Effector memory CD4-positive, alpha-beta T cell (primary cell): ENCODE results near the gene IPPK.

ENCODE experiments used
- DNase-seq, 3 donors: peaks; one replicate each; pipeline ENCODE4 v3.0.0-alpha.2; 2020
- H3K27ac ChIP-seq: 2 replicates; pipeline ENCODE4 v1.7.0; 2013; ENCODE audit warnings: mild to moderate bottlenecking, low read length, moderate library complexity; ENCODE audit not compliant: insufficient read depth, poor library complexity, severe bottlenecking
- H3K27me3 ChIP-seq: replicated peaks from 2 replicates; pipeline ENCODE4 v1.7.0; 2013; ENCODE audit warnings: mild to moderate bottlenecking, low read length; ENCODE audit not compliant: insufficient read depth, control insufficient read depth, poor library complexity, severe bottlenecking
- H3K36me3 ChIP-seq: 2 replicates; pipeline ENCODE4 v1.7.0; 2013; ENCODE audit warnings: mild to moderate bottlenecking, low read length, moderate library complexity; ENCODE audit not compliant: control insufficient read depth, insufficient read depth
- H3K4me1 ChIP-seq: 2 replicates; pipeline ENCODE4 v1.7.0; 2013; ENCODE audit warnings: low read length, mild to moderate bottlenecking; ENCODE audit not compliant: control insufficient read depth, insufficient read depth, poor library complexity, severe bottlenecking
- H3K4me3 ChIP-seq: 2 replicates; pipeline ENCODE4 v1.7.0; 2013; ENCODE audit warnings: low read length, low read depth, mild to moderate bottlenecking; ENCODE audit not compliant: insufficient read depth, poor library complexity, severe bottlenecking
- H3K9me3 ChIP-seq: 2 replicates; pipeline ENCODE4 v1.7.0; 2013; ENCODE audit warnings: mild to moderate bottlenecking, low read length, moderate library complexity; ENCODE audit not compliant: control insufficient read depth
- total RNA-seq, 3 donors: gene quantifications; one replicate each; lab custom pipeline; 2026; lab: John Stamatoyannopoulos, UW

IPPK gene
- total RNA-seq: 13.0 to 21.3 (median 16.7) reads per million in 3 donors

- no peaks in the 10 kb centered on the region for H3K27me3 ChIP-seq
- peak within 1 kb of the TSS; percentile 96 for H3K27ac ChIP-seq
- peak; percentile 97 to 98 (median 97) for DNase-seq
- peaks cover 7% of the 10 kb centered on the region for H3K4me1 ChIP-seq
- peak within 1 kb of the TSS; percentile 97 for H3K4me3 ChIP-seq
- H3K9me3 ChIP-seq: no peaks in the 10 kb centered on the region
- no peaks in the 10 kb centered on the region for H3K36me3 ChIP-seq
Measured at GRCh38 chr9:92669890-92670708, at the start of gene IPPK. TSS of gene IPPK (minus strand) at chr9:92670131. CDS start at chr9:92669988, 143 bp downstream.

- H3K27ac ChIP-seq: no peak overlapping the region
- no peaks in the 10 kb centered on the region for H3K9me3 ChIP-seq
- H3K4me1 ChIP-seq: no peaks in the 10 kb centered on the region
- H3K4me3 ChIP-seq: no peak overlapping the region
- H3K27me3 ChIP-seq: no peaks in the 10 kb centered on the region
- no peak for DNase-seq
- peaks cover 79% of the 10 kb centered on the region for H3K36me3 ChIP-seq
Measured at GRCh38 chr9:92719028-92719647, 49.2 kb upstream of the IPPK start.

- H3K4me1 ChIP-seq: no peaks in the 10 kb centered on the region
- H3K9me3 ChIP-seq: no peaks in the 10 kb centered on the region
- H3K27me3 ChIP-seq: no peaks in the 10 kb centered on the region
- H3K36me3 ChIP-seq: peaks cover 81% of the 10 kb centered on the region
- no peak for DNase-seq
- no peak overlapping the region for H3K4me3 ChIP-seq
- no peak overlapping the region for H3K27ac ChIP-seq
Measured at GRCh38 chr9:92718086-92719001, 48.4 kb upstream of the IPPK start.

GRCh38 chr9:92717201-92718085 is 47.5 kb upstream of the IPPK start:
- H3K4me1 ChIP-seq: no peaks in the 10 kb centered on the region
- H3K27me3 ChIP-seq: no peaks in the 10 kb centered on the region
- no peak overlapping the region for H3K4me3 ChIP-seq
- no peak for DNase-seq
- H3K9me3 ChIP-seq: no peaks in the 10 kb centered on the region
- H3K36me3 ChIP-seq: peaks cover 73% of the 10 kb centered on the region
- H3K27ac ChIP-seq: no peak overlapping the region

GRCh38 chr9:92716557-92716956 is 46.6 kb upstream of the IPPK start:
- no peak overlapping the region for H3K4me3 ChIP-seq
- H3K27ac ChIP-seq: no peak overlapping the region
- no peaks in the 10 kb centered on the region for H3K27me3 ChIP-seq
- peaks cover 2% of the 10 kb centered on the region for H3K4me1 ChIP-seq
- DNase-seq: peak; percentile 58 to 73 (median 62)
- H3K9me3 ChIP-seq: no peaks in the 10 kb centered on the region
- peaks cover 65% of the 10 kb centered on the region for H3K36me3 ChIP-seq

- Histone ChIP-seq H3K27ac (no peak overlapping the region), H3K9me3 (no peaks in the 10 kb centered on the region), H3K36me3 (peaks cover 57% of the 10 kb centered on the region), H3K4me3 (no peak overlapping the region), H3K27me3 (no peaks in the 10 kb centered on the region), H3K4me1 (peaks cover 9% of the 10 kb centered on the region)
- no peak for DNase-seq
Measured at GRCh38 chr9:92715488-92716231, 45.7 kb upstream of the IPPK start.

GRCh38 chr9:92714787-92715487 is 45.0 kb upstream of the IPPK start:
- Histone ChIP-seq H3K4me3 (no peak overlapping the region), H3K36me3 (peaks cover 50% of the 10 kb centered on the region), H3K27me3 (no peaks in the 10 kb centered on the region), H3K27ac (no peak overlapping the region), H3K4me1 (peaks cover 9% of the 10 kb centered on the region), H3K9me3 (no peaks in the 10 kb centered on the region)
- DNase-seq: no peak

GRCh38 chr9:92714016-92714415 is 44.1 kb upstream of the IPPK start:
- Histone ChIP-seq H3K27me3 (no peaks in the 10 kb centered on the region), H3K4me1 (peaks cover 9% of the 10 kb centered on the region), H3K36me3 (peaks cover 41% of the 10 kb centered on the region), H3K4me3 (no peak overlapping the region), H3K27ac (no peak overlapping the region), H3K9me3 (no peaks in the 10 kb centered on the region)
- no peak for DNase-seq
